Activated naive CD8-positive, alpha-beta T cell treated with anti-CD3 and anti-CD28 coated beads, Interleukin-2, amount 10 ng/mL, durations not matched to agents 7 days and 5 days (primary cell): ENCODE measurements around the gene TMSB4X. TPM values are rescaled to one million over a fixed set of nuclear protein-coding genes. Genes with fewer than 3 reads are reported as not detected.
A peak's percentile ranks its signal among the peaks of the same experiment; 100 is the strongest.
"Not testable (repeated sequence)": the region's sequence is repeated elsewhere in the genome, so short reads cannot be mapped to it uniquely, and the experiment has no call there.

Experiments
- ATAC-seq: fragments of 150-1000 bp; cut with Tn5 transposase; one replicate; pipeline ENCODE4 v1.10.0; 2021; ENCODE audit warnings: low read depth, moderate library complexity
- POLR2A ChIA-PET: fragments of 350-600 bp; sonication (Branson Sonifier 250); formaldehyde crosslinking; loops from one replicate; lab custom pipeline; 2021; ENCODE audit warnings: antibody characterized with exemption; lab: Charles Lee
- DNase-seq: peaks from one replicate; pipeline ENCODE4 v3.0.0; 2021
- H3K27ac Mint-ChIP-seq: one replicate; pipeline ENCODE4 v1.8.0; 2022; ENCODE audit warnings: mild to moderate bottlenecking, mixed read lengths
- H3K27me3 Mint-ChIP-seq: one replicate; pipeline ENCODE4 v1.8.0; 2022; ENCODE audit warnings: mild to moderate bottlenecking, moderate library complexity, mixed read lengths
- H3K36me3 Mint-ChIP-seq: one replicate; pipeline ENCODE4 v1.8.0; 2021; ENCODE audit warnings: mild to moderate bottlenecking, mixed read lengths
- H3K4me1 Mint-ChIP-seq: one replicate; pipeline ENCODE4 v1.8.0; 2021; ENCODE audit warnings: mixed read lengths
- H3K4me3 Mint-ChIP-seq: one replicate; pipeline ENCODE4 v1.8.0; 2022; ENCODE audit warnings: mild to moderate bottlenecking, moderate library complexity, mixed read lengths
- H3K9me3 Mint-ChIP-seq: one replicate; pipeline ENCODE4 v1.8.0; 2021; ENCODE audit warnings: mixed read lengths
- total RNA-seq, 2 experiments: library from RNA; stranded (reverse); gene quantifications; one replicate each; pipeline ENCODE4 v1.2.3, GENCODE V29; 2021

TMSB4X gene
- total RNA-seq, 2 experiments from 2014 or later = 8,001 to 8,464 TPM

- no peak overlapping the region for H3K4me3 Mint-ChIP-seq
- H3K36me3 Mint-ChIP-seq = no peaks in the 10 kb centered on the region
- ATAC-seq (no peak), DNase-seq (no peak)
- H3K4me1 Mint-ChIP-seq = peaks cover 39% of the 10 kb centered on the region
- no peaks in the 10 kb centered on the region for H3K27me3 Mint-ChIP-seq
- POLR2A ChIA-PET = interaction anchor here (1.5 kb wide), 1 partner anchor 77 kb away, joined by 3 read pairs; no protein-coding TSS in a partner anchor
- H3K9me3 Mint-ChIP-seq = no peaks in the 10 kb centered on the region
- H3K27ac Mint-ChIP-seq = no peak overlapping the region
Observed at GRCh38 chrX:13010546-13010945, 35.6 kb downstream of the TMSB4X start.

- Mint-ChIP-seq H3K9me3 (no peaks in the 10 kb centered on the region), H3K27ac (peak overlapping the region; percentile 80), H3K36me3 (no peaks in the 10 kb centered on the region), H3K27me3 (no peaks in the 10 kb centered on the region), H3K4me1 (peaks cover 35% of the 10 kb centered on the region), H3K4me3 (peak overlapping the region; percentile 41)
- POLR2A ChIA-PET = interaction anchor here (1.1 to 1.7 kb wide), 2 partner anchors 9 to 78 kb away, joined by 5 read pairs; no protein-coding TSS in a partner anchor
- ATAC-seq (peak; percentile 76), DNase-seq (no peak)
Observed at GRCh38 chrX:13013363-13014110, 38.6 kb downstream of the TMSB4X start.

- ATAC-seq = no peak
- POLR2A ChIA-PET = interaction anchor here (1.1 to 1.7 kb wide), 3 partner anchors 9 to 77 kb away, joined by 3 to 5 read pairs (median 5); no protein-coding TSS in a partner anchor
- no peaks in the 10 kb centered on the region for H3K27me3 Mint-ChIP-seq
- H3K4me3 Mint-ChIP-seq = peak overlapping the region; percentile 41
- peak overlapping the region; percentile 20 for H3K27ac Mint-ChIP-seq
- DNase-seq = no peak
- H3K36me3 Mint-ChIP-seq = no peaks in the 10 kb centered on the region
- peaks cover 34% of the 10 kb centered on the region for H3K4me1 Mint-ChIP-seq
- H3K9me3 Mint-ChIP-seq = no peaks in the 10 kb centered on the region
Observed at GRCh38 chrX:13014111-13015096, 39.5 kb downstream of the TMSB4X start.

- Mint-ChIP-seq H3K27me3 (no peaks in the 10 kb centered on the region), H3K4me1 (peaks cover 34% of the 10 kb centered on the region), H3K36me3 (no peaks in the 10 kb centered on the region), H3K27ac (peak overlapping the region; percentile 17), H3K9me3 (no peaks in the 10 kb centered on the region), H3K4me3 (no peak overlapping the region)
- ATAC-seq (no peak), DNase-seq (no peak)
- POLR2A ChIA-PET = interaction anchor here (1.2 kb wide), 1 partner anchor 43 kb away, joined by 3 read pairs; no protein-coding TSS in a partner anchor
Observed at GRCh38 chrX:13015536-13016236, 40.8 kb downstream of the TMSB4X start.

- H3K27ac Mint-ChIP-seq, H3K4me3 Mint-ChIP-seq, H3K27me3 Mint-ChIP-seq, DNase-seq, H3K9me3 Mint-ChIP-seq, ATAC-seq, POLR2A ChIA-PET, H3K36me3 Mint-ChIP-seq: not testable (repeated sequence)
- H3K4me1 Mint-ChIP-seq = peaks cover 34% of the 10 kb centered on the region
Observed at GRCh38 chrX:13016731-13017130, 41.8 kb downstream of the TMSB4X start.

GRCh38 chrX:13022926-13023325, 48.0 kb downstream of the TMSB4X start:
- Mint-ChIP-seq H3K27ac (no peak overlapping the region), H3K36me3 (no peaks in the 10 kb centered on the region), H3K9me3 (no peaks in the 10 kb centered on the region), H3K4me1 (peaks cover 30% of the 10 kb centered on the region), H3K27me3 (no peaks in the 10 kb centered on the region), H3K4me3 (no peak overlapping the region)
- POLR2A ChIA-PET = no interaction called here
- DNase-seq (no peak), ATAC-seq (no peak)

- POLR2A ChIA-PET = no interaction called here
- Mint-ChIP-seq H3K4me3 (no peak overlapping the region), H3K36me3 (no peaks in the 10 kb centered on the region), H3K27ac (peak overlapping the region; percentile 61), H3K9me3 (no peaks in the 10 kb centered on the region), H3K4me1 (peaks cover 32% of the 10 kb centered on the region), H3K27me3 (no peaks in the 10 kb centered on the region)
- DNase-seq (no peak), ATAC-seq (no peak)
Observed at GRCh38 chrX:13023567-13023966, 48.7 kb downstream of the TMSB4X start.

GRCh38 chrX:13023979-13024378, 49.1 kb downstream of the TMSB4X start:
- Mint-ChIP-seq H3K27ac (no peak overlapping the region), H3K9me3 (no peaks in the 10 kb centered on the region), H3K36me3 (no peaks in the 10 kb centered on the region), H3K27me3 (no peaks in the 10 kb centered on the region), H3K4me3 (no peak overlapping the region), H3K4me1 (peaks cover 32% of the 10 kb centered on the region)
- no peak for DNase-seq
- POLR2A ChIA-PET = no interaction called here
- no peak for ATAC-seq

- H3K4me1 Mint-ChIP-seq = peaks cover 40% of the 10 kb centered on the region
- H3K4me3 Mint-ChIP-seq = no peak overlapping the region
- POLR2A ChIA-PET = no interaction called here
- no peaks in the 10 kb centered on the region for H3K9me3 Mint-ChIP-seq
- H3K27ac Mint-ChIP-seq = no peak overlapping the region
- no peaks in the 10 kb centered on the region for H3K36me3 Mint-ChIP-seq
- no peaks in the 10 kb centered on the region for H3K27me3 Mint-ChIP-seq
- ATAC-seq (no peak), DNase-seq (no peak)
Observed at GRCh38 chrX:13024986-13025385, 50.1 kb downstream of the TMSB4X start.

Other genes starting within 250 kb of the TMSB4X start
- 10 to 100 TPM; 67.1 to 74.0 TPM for gene PRPS2, start 183.7 kb upstream of the TMSB4X start, total RNA-seq
- under 1 TPM; 0.31 to 0.33 TPM for gene TLR7, start 108.0 kb upstream of the TMSB4X start, total RNA-seq
- gene TLR8, start 68.5 kb upstream of the TMSB4X start, total RNA-seq = under 1 TPM; 0.11 to 0.17 TPM
- not detected for gene FAM9C, start 69.5 kb downstream of the TMSB4X start, total RNA-seq